Aorta (tissue), 5 donors: ENCODE results near the gene FNIP2. TPM values are rescaled to one million over a fixed set of nuclear protein-coding genes. Genes with fewer than 3 reads are reported as not detected.
A peak's percentile ranks its signal among the peaks of the same experiment; 100 is the strongest.

Experiments used
- ATAC-seq: fragments of 200-7000 bp; cut with Tn5 transposase; one replicate; pipeline ENCODE4 v1.9.1; 2022; ENCODE audit warnings: moderate library complexity; ENCODE audit not compliant: low FRiP score
- DNase-seq, 2 donors: peaks; one replicate each; pipeline ENCODE4 v3.0.0-alpha.2; 2020
- H3K27ac ChIP-seq, 2 donors: one replicate each; pipeline ENCODE4 v1.5.1; 2013; ENCODE audit warnings: low read length in 2 of 2, mild to moderate bottlenecking in 2 of 2, moderate library complexity in 2 of 2, control low read depth in 1 of 2, inconsistent platforms in 1 of 2, low read depth in 1 of 2
- H3K27me3 ChIP-seq, 2 donors: one replicate each; pipeline ENCODE4 v1.6.1; 2013; ENCODE audit warnings: control low read depth in 1 of 2, low read length in 1 of 2, mild to moderate bottlenecking in 1 of 2, moderate library complexity in 1 of 2; ENCODE audit not compliant: insufficient read depth in 2 of 2, control insufficient read depth in 1 of 2
- H3K36me3 ChIP-seq, 2 donors: one replicate each; pipeline ENCODE4 v1.6.1; 2013; ENCODE audit warnings: control low read depth in 1 of 2, low read length in 1 of 2, mild to moderate bottlenecking in 1 of 2; ENCODE audit not compliant: insufficient read depth in 2 of 2, control insufficient read depth in 1 of 2
- H3K4me1 ChIP-seq, 2 donors: one replicate each; pipeline ENCODE4 v1.6.1; 2013; ENCODE audit warnings: low read length in 2 of 2, control low read depth in 1 of 2, mild to moderate bottlenecking in 1 of 2, moderate library complexity in 1 of 2; ENCODE audit not compliant: insufficient read depth in 2 of 2, control insufficient read depth in 1 of 2
- H3K4me3 ChIP-seq, 2 donors: one replicate each; pipeline ENCODE4 v1.5.1; 2013; ENCODE audit warnings: low read length in 2 of 2, control low read depth in 1 of 2, mild to moderate bottlenecking in 1 of 2
- H3K9me3 ChIP-seq: one replicate; pipeline ENCODE4 v1.6.1; 2013; ENCODE audit warnings: mild to moderate bottlenecking, low read length; ENCODE audit not compliant: control insufficient read depth
- WGBS, 2 donors: extraction: QIAGEN DNeasy Blood & Tissue Kit; methylation state at CpG; one replicate each; pipeline ENCODE4 v1.1.7; 2013; 5-methylcytosine and 5-hydroxymethylcytosine counted together
- intact Hi-C, 2 donors: fragments of 100-400 bp; cut with DNase I; formaldehyde crosslinking; loops; one replicate each; pipeline versions ENCODE4 v1.14.2 to v1.15.0; 2022
- polyA plus RNA-seq, 2 donors: library from polyadenylated mRNA; stranded (reverse); fragments of 200-250 nt; gene quantifications; one replicate each; pipeline ENCODE4 v1.2.3, GENCODE V29; 2013
- total RNA-seq, 2 donors: library from RNA; stranded (reverse); fragmentation: NEBNext Ultra II Directional; extraction: Animal tissue kit (Norgen Biotek cat#: 25700); gene quantifications; one replicate each; pipeline ENCODE4 v1.2.1, GENCODE V29; 2021
- donor health status: healthy with polysubstance abuse.
- donor health status: Bipolar disorder and iron deficiency.
- donor health status: DM: no; HTN: no; CAD: no.
- donor health status: DM: no; HTN: no; CAD: no.
- donor health status: DM: yes; HTN: yes; CAD: no.

FNIP2 gene
- total and polyA plus RNA-seq, 4 donors: 17.3 to 97.8 (median 44.2) TPM

DNA sequence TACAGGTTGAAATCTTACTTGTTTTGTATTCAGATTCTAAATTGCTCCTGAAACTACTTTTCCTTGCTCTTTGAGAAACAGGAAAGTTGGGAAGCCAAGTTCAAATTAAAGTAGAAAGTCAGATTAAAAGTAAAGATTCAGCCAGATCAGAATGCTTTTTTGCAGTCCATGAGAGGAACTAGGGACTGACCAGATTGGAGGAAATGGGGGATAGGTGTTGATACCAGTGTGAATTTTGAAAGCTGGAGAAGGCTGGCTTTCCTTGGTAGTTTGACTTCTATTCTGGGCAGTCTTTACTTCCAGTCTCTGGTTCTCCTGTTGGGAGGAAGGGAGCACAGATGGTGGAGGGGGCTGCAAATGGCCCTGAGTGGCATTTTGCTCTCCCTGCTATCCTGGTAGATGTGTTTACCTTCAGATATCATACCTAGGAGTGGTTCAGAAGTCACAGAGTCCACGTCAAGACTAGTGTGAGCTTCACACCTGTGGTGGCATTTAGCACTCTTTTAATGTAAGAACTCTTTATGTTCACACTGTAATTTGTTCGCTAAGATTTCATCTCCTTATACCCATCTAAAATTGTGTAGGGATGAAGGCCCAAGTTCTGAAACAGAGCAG, 68.8 kb downstream of the FNIP2 start:
- Histone ChIP-seq H3K9me3 (no peaks in the 10 kb centered on the region), H3K4me3 (no peak overlapping the region), H3K36me3 (peaks cover 8 to 12% of the 10 kb centered on the region in 2 donors), H3K4me1 (peaks cover 0 to 2% of the 10 kb centered on the region in 2 donors), H3K27me3 (no peaks in the 10 kb centered on the region), H3K27ac (no peak overlapping the region)
- DNase-seq (no peak), ATAC-seq (no peak)
- intact Hi-C loops: no loop called here
- 87 to 88% methylated on average over 2 of the region's 2 CpGs for WGBS, 2 donors

DNA sequence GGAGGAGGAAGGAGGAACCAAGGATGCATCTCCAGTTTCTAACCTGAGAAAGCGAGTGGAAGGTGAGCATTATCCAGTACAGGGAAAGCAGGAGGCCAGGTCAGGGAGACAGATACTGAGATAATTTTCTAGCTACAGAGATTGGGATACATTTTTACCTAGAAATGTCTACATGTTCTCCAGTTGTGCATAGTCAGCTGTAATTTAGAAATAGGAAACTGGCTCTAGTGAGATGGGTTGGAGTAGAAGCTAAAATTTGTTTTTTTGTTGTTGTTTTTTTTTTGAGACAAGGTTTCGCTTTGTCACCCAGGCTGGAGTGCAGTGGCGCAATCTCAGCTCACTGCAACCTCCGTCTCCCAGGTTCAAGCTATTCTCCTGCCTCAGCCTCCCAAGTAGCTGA, 71.3 kb downstream of the FNIP2 start:
- Histone ChIP-seq H3K27ac (no peak overlapping the region), H3K4me3 (no peak overlapping the region), H3K36me3 (peaks cover 4 to 12% of the 10 kb centered on the region in 2 donors), H3K4me1 (peaks cover 0 to 2% of the 10 kb centered on the region in 2 donors), H3K9me3 (no peaks in the 10 kb centered on the region), H3K27me3 (no peaks in the 10 kb centered on the region)
- 98% methylated on average over 4 of the region's 4 CpGs for WGBS, 2 donors
- ATAC-seq: no peak
- DNase-seq: no peak
- intact Hi-C loops: no loop called here

DNA sequence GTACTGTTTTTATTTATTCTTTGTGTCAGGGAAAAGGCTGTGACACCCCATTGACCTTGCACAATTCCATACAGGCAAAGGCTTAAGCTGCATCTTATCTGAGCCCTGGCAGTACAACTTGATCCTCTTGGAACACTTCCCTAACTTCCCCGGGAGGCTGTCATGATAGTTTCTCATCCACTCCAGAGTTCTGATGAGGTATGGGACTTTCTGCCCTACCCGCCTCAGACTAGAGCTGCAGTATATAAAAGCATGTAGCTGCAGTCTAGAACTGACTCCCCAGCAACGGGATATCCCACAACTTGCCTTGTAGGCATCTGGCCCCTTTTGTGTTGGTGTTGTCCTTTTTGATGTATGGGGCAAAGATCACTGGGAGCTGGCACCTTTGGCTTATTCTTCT, 72.7 kb downstream of the FNIP2 start:
- H3K4me3 ChIP-seq: no peak overlapping the region
- H3K9me3 ChIP-seq: no peaks in the 10 kb centered on the region
- H3K36me3 ChIP-seq: peaks cover 4 to 12% of the 10 kb centered on the region in 2 donors
- intact Hi-C loops: no loop called here
- DNase-seq (no peak), ATAC-seq (no peak)
- H3K27me3 ChIP-seq: no peaks in the 10 kb centered on the region
- peaks cover 0 to 2% of the 10 kb centered on the region in 2 donors for H3K4me1 ChIP-seq
- 62 to 64% methylated on average over 3 of the region's 3 CpGs for WGBS, 2 donors
- H3K27ac ChIP-seq: no peak overlapping the region

DNA sequence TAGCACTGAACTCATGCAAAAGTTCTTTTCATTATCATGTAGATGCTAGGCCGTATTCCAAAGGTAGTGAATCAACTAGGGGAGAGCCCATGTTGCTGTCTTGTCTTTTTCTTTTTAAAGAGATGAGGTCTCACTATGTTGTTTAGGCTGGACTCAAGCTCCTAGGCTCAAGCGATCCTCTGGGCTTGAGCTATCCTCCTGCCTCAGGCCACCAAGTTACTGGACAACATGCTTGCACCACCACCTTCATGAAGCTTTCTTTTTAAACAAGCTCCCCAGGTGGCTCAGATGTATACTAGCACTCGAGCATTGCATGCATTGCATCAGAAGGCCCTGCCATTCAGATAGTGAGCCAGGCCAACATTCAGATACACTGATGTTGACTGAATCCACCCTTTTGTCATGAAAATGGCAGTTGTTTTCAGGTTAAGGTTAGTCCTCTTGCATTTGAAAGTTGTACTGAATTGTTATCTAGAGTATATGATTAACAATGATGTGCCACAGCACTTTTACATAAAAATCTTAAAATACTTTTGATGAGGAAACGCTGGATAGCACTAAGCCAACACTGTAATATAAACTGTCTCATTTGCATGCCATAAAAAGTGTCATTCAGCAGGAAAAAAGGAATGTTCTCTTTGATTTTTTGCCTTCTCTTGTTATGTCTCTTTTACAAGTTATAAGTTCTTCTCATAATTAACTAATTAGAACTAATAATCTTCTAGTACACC, 76.7 kb downstream of the FNIP2 start:
- H3K27ac ChIP-seq: no peak overlapping the region
- H3K27me3 ChIP-seq: no peaks in the 10 kb centered on the region
- peaks cover 0 to 2% of the 10 kb centered on the region in 2 donors for H3K4me1 ChIP-seq
- H3K4me3 ChIP-seq: no peak overlapping the region
- intact Hi-C loops: no loop called here
- no peaks in the 10 kb centered on the region for H3K9me3 ChIP-seq
- peaks cover 4 to 8% of the 10 kb centered on the region in 2 donors for H3K36me3 ChIP-seq
- DNase-seq (no peak), ATAC-seq (no peak)
- WGBS, 2 donors: 77 to 81% methylated on average over 4 of the region's 4 CpGs

DNA sequence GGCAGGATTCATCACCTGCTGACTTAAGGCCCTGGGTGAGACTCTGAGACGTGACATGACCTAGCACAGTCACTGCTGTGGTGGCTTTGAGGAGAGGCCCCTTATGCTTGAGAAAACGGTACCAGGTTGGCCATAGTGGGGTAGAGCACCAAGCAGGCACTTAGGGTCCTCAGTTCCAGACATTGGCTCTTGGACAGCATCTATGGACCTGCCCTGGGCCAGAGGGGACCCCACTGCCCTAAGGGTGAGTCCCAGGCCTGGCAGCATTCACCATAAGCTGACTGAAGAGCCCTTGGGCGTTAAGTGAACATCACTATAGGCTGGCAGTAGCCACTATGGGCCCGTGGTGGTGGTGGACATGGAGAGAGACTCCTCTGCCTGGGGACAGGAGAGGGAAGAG, 78.7 kb downstream of the FNIP2 start:
- intact Hi-C loops: no loop called here
- DNase-seq (no peak), ATAC-seq (no peak)
- no peak overlapping the region for H3K27ac ChIP-seq
- no peaks in the 10 kb centered on the region for H3K27me3 ChIP-seq
- H3K9me3 ChIP-seq: no peaks in the 10 kb centered on the region
- H3K36me3 ChIP-seq: peaks cover 0 to 3% of the 10 kb centered on the region in 2 donors
- 95 to 98% methylated on average over 4 of the region's 4 CpGs for WGBS, 2 donors
- no peak overlapping the region for H3K4me3 ChIP-seq
- peaks cover 0 to 3% of the 10 kb centered on the region in 2 donors for H3K4me1 ChIP-seq

DNA sequence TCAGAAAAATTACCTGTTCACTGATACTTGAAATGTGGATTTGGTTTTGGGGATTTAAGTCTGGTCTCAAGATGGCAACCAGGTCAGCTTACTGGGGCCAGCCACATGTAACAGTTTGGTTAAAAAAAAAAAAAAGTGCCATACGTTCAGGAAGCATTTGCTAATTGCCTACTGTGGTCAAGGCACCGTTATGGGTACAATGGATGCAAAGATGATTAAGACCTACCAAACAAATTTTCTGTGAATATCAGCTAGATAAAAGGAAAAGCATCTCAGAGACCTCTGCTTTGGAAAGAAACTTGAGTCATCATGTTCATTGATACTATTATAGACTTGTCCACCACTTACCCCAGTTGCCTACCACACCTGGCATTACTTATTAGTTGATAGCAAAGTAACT, 80.9 kb downstream of the FNIP2 start:
- intact Hi-C loops: loop anchor here (1.0 to 10.0 kb wide), 5 partner anchors 82 to 595 kb away; partner anchors contain the start of gene FNIP2 (in 1 of the 2)
- no peak for ATAC-seq
- 80 to 89% methylated on average over 2 of the region's 2 CpGs for WGBS, 2 donors
- no peak overlapping the region for H3K27ac ChIP-seq
- no peaks in the 10 kb centered on the region for H3K27me3 ChIP-seq
- no peak overlapping the region for H3K4me3 ChIP-seq
- no peak for DNase-seq
- H3K9me3 ChIP-seq: no peaks in the 10 kb centered on the region
- H3K36me3 ChIP-seq: peaks cover 0 to 3% of the 10 kb centered on the region in 2 donors
- peaks cover 0 to 3% of the 10 kb centered on the region in 2 donors for H3K4me1 ChIP-seq

DNA sequence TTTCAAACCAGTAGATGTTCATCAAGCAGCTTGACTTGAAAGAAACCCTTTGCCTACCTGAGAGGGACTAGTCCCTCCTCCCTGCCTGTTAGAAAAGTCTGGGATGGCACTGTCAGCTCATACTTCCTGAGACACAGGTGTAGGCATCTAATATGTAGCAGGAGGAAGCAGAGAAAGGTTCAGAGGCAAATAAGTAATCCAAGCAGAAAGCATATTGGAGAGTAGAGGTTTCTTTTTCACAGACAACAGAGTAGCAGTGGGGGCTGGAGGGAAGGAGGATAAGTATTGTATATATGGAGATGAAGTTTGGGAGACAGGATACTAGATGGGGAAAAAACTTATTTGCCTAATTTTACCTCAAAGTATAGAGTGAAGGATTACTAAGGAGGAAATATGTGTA, 81.5 kb downstream of the FNIP2 start:
- peaks cover 0 to 3% of the 10 kb centered on the region in 2 donors for H3K36me3 ChIP-seq
- DNase-seq (no peak), ATAC-seq (no peak)
- intact Hi-C loops: loop anchor here (1.0 to 10.0 kb wide), 5 partner anchors 83 to 594 kb away; partner anchors contain the start of gene FNIP2 (in 1 of the 2)
- H3K4me3 ChIP-seq: no peak overlapping the region
- H3K27ac ChIP-seq: peak overlapping the region; percentile 45 to 48
- no peaks in the 10 kb centered on the region for H3K9me3 ChIP-seq
- H3K27me3 ChIP-seq: no peaks in the 10 kb centered on the region
- peaks cover 0 to 3% of the 10 kb centered on the region in 2 donors for H3K4me1 ChIP-seq

DNA sequence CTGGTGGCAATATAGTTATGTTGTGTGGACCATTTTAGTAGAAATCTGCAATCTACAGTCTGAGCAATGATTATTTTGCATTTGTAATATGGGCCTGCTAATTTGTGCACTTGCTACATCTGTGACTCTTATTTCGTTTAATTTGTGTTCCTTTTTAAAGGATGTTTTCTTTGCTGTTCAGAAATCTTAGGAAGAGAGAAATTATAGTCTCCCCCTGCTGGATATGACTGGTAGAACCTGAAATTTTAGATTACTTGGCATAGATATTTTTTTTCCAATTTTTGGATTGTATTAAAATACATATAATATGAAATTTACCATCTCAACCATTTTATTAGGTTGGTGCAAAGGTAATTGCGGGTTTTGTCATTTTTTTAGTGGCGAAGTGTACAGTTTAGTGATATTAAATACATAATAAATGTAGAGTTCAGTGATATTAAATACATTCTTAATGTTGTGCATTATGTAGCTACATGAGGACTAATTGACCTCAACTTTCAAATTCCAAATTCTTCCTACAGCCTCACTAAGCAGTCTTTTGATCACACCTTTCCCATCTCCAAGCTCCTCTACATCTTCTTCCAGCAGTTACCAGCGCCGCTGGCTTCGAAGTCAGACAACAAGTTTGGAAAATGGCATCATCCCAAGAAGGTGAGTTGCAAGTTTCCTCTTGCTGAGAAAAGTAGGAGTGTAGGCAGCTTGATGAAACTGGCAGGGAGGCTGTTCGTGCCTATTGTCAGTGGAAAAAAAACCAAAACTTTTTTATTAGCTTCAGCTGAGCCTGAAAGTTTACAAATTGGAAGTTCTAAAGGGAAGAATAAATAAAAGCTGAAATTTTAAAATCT, 82.2 kb downstream of the FNIP2 start:
- WGBS, 2 donors: 62 to 64% methylated on average over 7 of the region's 7 CpGs
- peaks cover 0 to 3% of the 10 kb centered on the region in 2 donors for H3K36me3 ChIP-seq
- intact Hi-C loops: loop anchor here (1.0 to 10.0 kb wide), 5 partner anchors 84 to 594 kb away; partner anchors contain the start of gene FNIP2 (in 1 of the 2)

More for the DNA sequence above, 82.2 kb downstream of the FNIP2 start:
- ATAC-seq (peak; percentile 44), DNase-seq (no peak)
- Histone ChIP-seq H3K4me1 (peaks cover 0 to 3% of the 10 kb centered on the region in 2 donors), H3K27me3 (no peaks in the 10 kb centered on the region), H3K4me3 (no peak overlapping the region), H3K27ac (no peak overlapping the region), H3K9me3 (no peaks in the 10 kb centered on the region)
